Activated B cell treated with CpG ODN at 0.5 μM for 24 hours (primary cell): ENCODE results near the gene PXDN. TPM values are rescaled to one million over a fixed set of nuclear protein-coding genes. Genes with fewer than 3 reads are reported as not detected.

ENCODE experiments used
- ATAC-seq: fragments of 200-7000 bp; cut with Tn5 transposase; one replicate; pipeline ENCODE4 v1.10.0; 2021; ENCODE audit warnings: low read depth, mild to moderate bottlenecking, moderate library complexity
- CTCF ChIA-PET: fragments of 350-600 bp; sonication (Branson Sonifier 250); formaldehyde crosslinking; loops from one replicate; lab custom pipeline; 2021; ENCODE audit warnings: antibody characterized with exemption; lab: Charles Lee
- POLR2A ChIA-PET: fragments of 350-600 bp; sonication (Branson Sonifier 250); formaldehyde crosslinking; loops from one replicate; lab custom pipeline; 2021; ENCODE audit warnings: antibody characterized with exemption; lab: Charles Lee
- DNase-seq: peaks from one replicate; pipeline ENCODE4 v3.0.0; 2022
- H3K27ac Mint-ChIP-seq: one replicate; pipeline ENCODE4 v1.8.0; 2020; ENCODE audit warnings: mixed read lengths
- H3K27me3 Mint-ChIP-seq: one replicate; pipeline ENCODE4 v1.8.0; 2021; ENCODE audit warnings: mixed read lengths
- H3K36me3 Mint-ChIP-seq: one replicate; pipeline ENCODE4 v1.8.0; 2021; ENCODE audit warnings: low read depth, mixed read lengths
- H3K4me1 Mint-ChIP-seq: one replicate; pipeline ENCODE4 v1.8.0; 2021; ENCODE audit warnings: mixed read lengths
- H3K4me3 Mint-ChIP-seq: one replicate; pipeline ENCODE4 v1.8.0; 2020; ENCODE audit warnings: mild to moderate bottlenecking, mixed read lengths
- H3K9me3 Mint-ChIP-seq: one replicate; pipeline ENCODE4 v1.8.0; 2020; ENCODE audit warnings: mixed read lengths
- CTCF ChIP-seq: fragments of 200-600 bp; IDR thresholded peaks from one replicate; pipeline ENCODE4 v1.8.0; 2022; ENCODE audit warnings: antibody characterized with exemption, mild to moderate bottlenecking
- intact Hi-C: fragments of 100-400 bp; cut with micrococcal nuclease; formaldehyde crosslinking; loops from one replicate; pipeline ENCODE4 v1.15.1; 2024
- total RNA-seq: library from RNA; stranded (reverse); gene quantifications from 2 replicates; pipeline ENCODE4 v1.2.3, GENCODE V29; 2022

PXDN gene
- total RNA-seq, 1 donor from 2014 or later: 1.1 TPM

- no peak for DNase-seq
- no peaks in the 10 kb centered on the region for H3K27me3 Mint-ChIP-seq
- no peaks in the 10 kb centered on the region for H3K36me3 Mint-ChIP-seq
- no peaks in the 10 kb centered on the region for H3K4me1 Mint-ChIP-seq
- ATAC-seq: no peak
- H3K27ac Mint-ChIP-seq: no peak overlapping the region
- no peaks in the 10 kb centered on the region for H3K9me3 Mint-ChIP-seq
- no peak overlapping the region for H3K4me3 Mint-ChIP-seq
- intact Hi-C loops: no loop called here
- ChIA-PET CTCF (no interaction called here), POLR2A (no interaction called here)
- no peak for TF ChIP-seq CTCF
Measured at GRCh38 chr2:1650085-1650872, 94.0 kb downstream of the PXDN start.

GRCh38 chr2:1649103-1650084 lies 94.9 kb downstream of the PXDN start:
- H3K27ac Mint-ChIP-seq: no peak overlapping the region
- H3K27me3 Mint-ChIP-seq: no peaks in the 10 kb centered on the region
- no peaks in the 10 kb centered on the region for H3K36me3 Mint-ChIP-seq
- H3K4me1 Mint-ChIP-seq: no peaks in the 10 kb centered on the region
- CTCF ChIA-PET: no interaction called here
- H3K9me3 Mint-ChIP-seq: no peaks in the 10 kb centered on the region
- TF ChIP-seq CTCF: no peak
- POLR2A ChIA-PET: no interaction called here
- intact Hi-C loops: no loop called here
- no peak overlapping the region for H3K4me3 Mint-ChIP-seq
- DNase-seq (no peak), ATAC-seq (no peak)

GRCh38 chr2:1648241-1649102 lies 95.8 kb downstream of the PXDN start:
- CTCF ChIA-PET: no interaction called here
- no peaks in the 10 kb centered on the region for H3K27me3 Mint-ChIP-seq

GRCh38 chr2:1647417-1648240 lies 96.7 kb downstream of the PXDN start:
- ChIA-PET POLR2A (no interaction called here), CTCF (no interaction called here)
- H3K27ac Mint-ChIP-seq: no peak overlapping the region
- H3K36me3 Mint-ChIP-seq: no peaks in the 10 kb centered on the region
- DNase-seq (no peak), ATAC-seq (no peak)
- no peak overlapping the region for H3K4me3 Mint-ChIP-seq
- intact Hi-C loops: no loop called here
- no peaks in the 10 kb centered on the region for H3K27me3 Mint-ChIP-seq
- TF ChIP-seq CTCF: no peak
- no peaks in the 10 kb centered on the region for H3K4me1 Mint-ChIP-seq
- H3K9me3 Mint-ChIP-seq: no peaks in the 10 kb centered on the region

More at GRCh38 chr2:1648241-1649102, 95.8 kb downstream of the PXDN start:
- no peak for DNase-seq
- POLR2A ChIA-PET: no interaction called here
- ATAC-seq: no peak
- no peak overlapping the region for H3K27ac Mint-ChIP-seq
- H3K4me3 Mint-ChIP-seq: no peak overlapping the region
- H3K9me3 Mint-ChIP-seq: no peaks in the 10 kb centered on the region
- H3K36me3 Mint-ChIP-seq: no peaks in the 10 kb centered on the region
- intact Hi-C loops: no loop called here
- no peaks in the 10 kb centered on the region for H3K4me1 Mint-ChIP-seq
- TF ChIP-seq CTCF: no peak
